ENCODE measurements around the gene ZRANB1. TPM values are rescaled to one million over a fixed set of nuclear protein-coding genes. Genes with fewer than 3 reads are reported as not detected.

The ZRANB1 gene
- total RNA-seq, 2 experiments from 2014 or later: 9.5 to 10.1 TPM

DNA sequence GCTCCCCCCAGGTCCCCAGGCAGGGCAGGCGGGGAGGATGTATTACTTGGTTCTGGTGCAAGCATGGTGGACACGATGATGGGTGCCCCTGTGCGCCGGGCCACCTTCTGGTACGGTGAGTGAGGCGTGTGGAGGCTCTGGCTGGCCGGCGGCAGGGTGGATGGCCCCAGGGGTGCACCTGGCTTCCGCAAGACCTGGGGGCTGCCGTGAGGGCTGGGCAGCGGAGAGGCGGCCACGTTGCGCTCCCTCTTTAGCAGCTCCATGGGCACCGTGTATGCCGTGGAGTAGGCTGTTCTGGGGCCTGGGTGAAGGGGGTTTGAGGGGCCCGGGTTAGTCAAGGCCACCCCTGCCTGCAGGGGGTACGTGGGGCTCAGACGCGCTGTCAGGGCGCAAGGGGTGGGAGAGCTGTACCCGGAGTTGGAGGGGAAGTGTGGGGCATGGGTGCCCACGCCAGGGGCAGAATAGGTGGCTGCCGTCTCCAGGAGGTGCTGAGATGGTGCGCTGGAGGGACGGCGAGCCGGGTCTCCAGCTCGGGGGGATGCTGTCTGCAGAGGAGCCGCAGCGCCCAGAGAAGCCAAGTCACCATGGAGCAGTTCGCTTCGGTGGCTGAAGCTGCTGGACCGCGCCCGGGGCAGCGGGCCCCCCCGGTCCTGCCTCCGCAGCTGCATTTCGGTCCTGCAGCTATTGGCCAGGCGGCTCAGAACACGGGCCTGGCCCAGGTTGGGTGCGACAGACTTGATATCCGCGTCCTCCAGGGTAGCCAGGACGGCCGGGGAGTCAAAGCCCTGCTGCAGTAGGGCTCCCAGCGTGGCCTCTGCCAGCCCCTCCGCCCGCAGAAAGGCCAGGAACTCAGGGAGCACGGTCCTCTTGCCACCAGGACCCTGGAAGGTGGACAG, 84.4 kb downstream of the ZRANB1 start:
- intact Hi-C loops (cut with micrococcal nuclease): no loop called here
- CTCF ChIA-PET: interaction anchor here (1.1 kb wide), 1 partner anchor 20 kb away, joined by 3 read pairs; no protein-coding TSS in a partner anchor
- POLR2A ChIA-PET: no interaction called here
- H3K27ac Mint-ChIP-seq: no peak overlapping the region
- H3K4me1 Mint-ChIP-seq (ENCODE audit: low read depth): no peaks in the 10 kb centered on the region
- no peaks in the 10 kb centered on the region for H3K27me3 Mint-ChIP-seq
- ATAC-seq: no peak
- no peaks in the 10 kb centered on the region for H3K9me3 Mint-ChIP-seq
- no peak for DNase-seq
- no peak overlapping the region for H3K4me3 Mint-ChIP-seq
- TF ChIP-seq, protein P1, sequence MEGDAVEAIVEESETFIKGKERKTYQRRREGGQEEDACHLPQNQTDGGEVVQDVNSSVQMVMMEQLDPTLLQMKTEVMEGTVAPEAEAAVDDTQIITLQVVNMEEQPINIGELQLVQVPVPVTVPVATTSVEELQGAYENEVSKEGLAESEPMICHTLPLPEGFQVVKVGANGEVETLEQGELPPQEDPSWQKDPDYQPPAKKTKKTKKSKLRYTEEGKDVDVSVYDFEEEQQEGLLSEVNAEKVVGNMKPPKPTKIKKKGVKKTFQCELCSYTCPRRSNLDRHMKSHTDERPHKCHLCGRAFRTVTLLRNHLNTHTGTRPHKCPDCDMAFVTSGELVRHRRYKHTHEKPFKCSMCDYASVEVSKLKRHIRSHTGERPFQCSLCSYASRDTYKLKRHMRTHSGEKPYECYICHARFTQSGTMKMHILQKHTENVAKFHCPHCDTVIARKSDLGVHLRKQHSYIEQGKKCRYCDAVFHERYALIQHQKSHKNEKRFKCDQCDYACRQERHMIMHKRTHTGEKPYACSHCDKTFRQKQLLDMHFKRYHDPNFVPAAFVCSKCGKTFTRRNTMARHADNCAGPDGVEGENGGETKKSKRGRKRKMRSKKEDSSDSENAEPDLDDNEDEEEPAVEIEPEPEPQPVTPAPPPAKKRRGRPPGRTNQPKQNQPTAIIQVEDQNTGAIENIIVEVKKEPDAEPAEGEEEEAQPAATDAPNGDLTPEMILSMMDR (IDR thresholded peaks at IDR 0.05): no peak
- no peaks in the 10 kb centered on the region for H3K36me3 Mint-ChIP-seq (ENCODE audit: low read depth)

DNA sequence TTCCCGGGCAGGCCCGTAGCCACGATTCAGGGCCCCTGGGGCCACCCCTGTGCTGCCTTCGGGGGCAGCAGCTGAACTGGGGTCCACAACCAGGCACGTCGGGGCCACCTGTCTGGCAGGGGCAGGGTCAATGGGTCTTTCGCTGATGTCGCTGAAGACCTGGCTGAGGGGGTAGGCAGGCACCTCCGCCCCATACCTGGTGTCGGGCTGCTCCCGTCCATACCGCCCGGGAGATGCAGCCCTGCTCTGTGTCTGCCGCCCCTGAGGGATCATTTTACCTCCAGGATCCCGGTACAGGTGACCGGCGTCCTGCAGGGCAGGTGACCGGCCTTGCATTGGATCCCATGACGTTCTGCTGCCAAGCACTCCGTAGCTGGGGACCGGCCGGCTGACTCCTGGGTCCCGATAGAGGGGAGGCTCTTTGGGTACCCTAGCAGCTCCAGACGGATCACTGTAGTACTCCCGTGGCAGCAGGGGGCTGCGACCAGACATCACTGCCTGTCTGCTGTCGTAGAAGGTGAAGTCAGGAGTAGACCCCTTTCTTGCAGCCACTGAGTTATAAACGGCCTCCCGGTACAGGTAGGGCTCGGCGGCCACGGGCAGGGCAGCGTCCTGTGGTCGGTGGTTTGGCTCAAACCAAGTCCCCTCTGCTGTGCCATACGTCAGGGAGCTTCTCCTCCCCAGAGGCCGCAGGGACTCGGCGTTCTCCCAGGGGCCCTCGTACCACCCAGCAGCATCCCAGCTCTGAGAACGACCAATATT, 85.2 kb downstream of the ZRANB1 start:
- TF ChIP-seq, protein P1 (IDR thresholded peaks at IDR 0.05): no peak
- no peaks in the 10 kb centered on the region for H3K9me3 Mint-ChIP-seq
- ChIA-PET CTCF (interaction anchor here (1.0 kb wide), 1 partner anchor 21 kb away, joined by 3 read pairs; no protein-coding TSS in a partner anchor), POLR2A (no interaction called here)
- no peaks in the 10 kb centered on the region for H3K4me1 Mint-ChIP-seq (ENCODE audit: low read depth)
- ATAC-seq: no peak
- no peaks in the 10 kb centered on the region for H3K27me3 Mint-ChIP-seq
- H3K36me3 Mint-ChIP-seq (ENCODE audit: low read depth): no peaks in the 10 kb centered on the region
- no peak overlapping the region for H3K4me3 Mint-ChIP-seq
- intact Hi-C loops (cut with micrococcal nuclease): no loop called here
- DNase-seq: no peak
- no peak overlapping the region for H3K27ac Mint-ChIP-seq

DNA sequence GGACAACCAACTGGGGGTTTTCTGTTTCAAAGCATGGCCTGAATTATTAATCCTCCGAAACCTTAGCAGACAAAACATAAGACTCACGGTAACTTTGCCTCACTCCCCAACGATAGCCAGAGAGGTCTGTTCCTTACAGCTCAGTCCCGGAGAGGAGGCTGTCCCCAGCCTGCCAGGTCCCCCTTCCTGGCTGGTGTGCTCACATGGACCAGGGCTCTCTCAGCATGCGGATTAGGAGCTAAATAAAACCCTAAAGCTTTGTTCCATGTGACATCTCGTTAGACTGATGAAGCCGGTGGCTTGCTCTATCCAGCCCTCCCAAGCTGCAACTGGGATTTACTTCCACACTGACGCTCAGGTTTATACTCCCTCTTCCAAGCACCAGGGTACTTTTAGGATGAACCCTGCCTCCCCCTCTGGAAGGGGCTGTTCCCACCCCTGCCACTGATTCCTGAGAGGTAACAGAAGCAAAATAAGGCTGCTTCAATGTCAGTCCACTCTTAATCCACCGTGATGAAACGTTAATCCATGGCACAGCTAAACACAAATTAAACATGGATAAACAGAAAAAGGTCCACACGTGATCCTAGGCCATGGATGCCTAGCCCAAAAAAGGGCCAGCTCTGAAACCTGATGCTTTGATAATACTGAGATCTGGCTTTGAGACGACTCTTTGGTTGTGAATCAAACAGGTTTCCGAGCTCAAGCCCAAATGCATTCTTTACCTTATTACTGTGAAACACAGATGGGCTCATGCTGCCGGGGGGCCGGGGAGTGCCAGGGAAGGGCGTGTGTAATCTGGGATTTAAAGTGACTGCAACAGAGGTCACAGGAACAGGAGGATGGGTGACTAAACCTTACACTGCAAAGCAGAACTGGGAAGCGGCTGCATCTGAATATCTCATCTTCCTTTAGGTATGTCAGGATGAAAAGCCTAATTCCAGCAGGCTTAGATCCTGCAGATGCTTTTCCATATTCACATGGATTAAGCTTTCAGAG, 86.2 kb downstream of the ZRANB1 start:
- no peak for ATAC-seq
- no peaks in the 10 kb centered on the region for H3K27me3 Mint-ChIP-seq

DNA sequence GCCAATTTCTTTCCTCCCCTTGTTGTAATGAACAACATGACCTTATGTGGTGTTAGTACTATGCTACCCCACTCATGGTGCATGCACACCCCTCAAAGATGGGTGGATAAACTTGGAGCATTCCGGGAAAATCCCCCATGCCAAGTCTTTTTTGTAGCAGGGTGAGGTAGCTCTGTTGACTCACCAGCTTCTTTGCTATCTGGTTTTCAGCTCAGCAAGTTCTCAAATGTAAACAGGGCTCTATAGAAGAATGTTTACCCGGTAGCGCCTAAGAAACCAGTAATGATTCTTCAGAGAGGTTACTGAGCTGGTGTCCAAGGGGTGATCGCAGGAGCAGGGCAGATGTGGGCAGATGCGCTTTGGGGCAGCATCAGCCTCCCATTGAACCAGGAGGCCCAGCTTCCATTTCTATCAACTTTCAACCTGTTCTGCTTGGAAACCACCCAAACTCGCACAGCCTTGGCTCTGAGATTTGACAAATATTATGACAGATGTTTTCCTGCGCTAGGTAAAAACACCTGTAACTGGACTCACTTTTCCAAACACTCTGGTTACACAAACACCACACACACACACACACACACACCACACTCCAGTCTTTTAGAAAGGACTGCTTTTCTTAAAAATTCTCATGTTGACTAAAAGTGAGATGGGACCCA, 87.8 kb downstream of the ZRANB1 start:
- H3K27me3 Mint-ChIP-seq: no peaks in the 10 kb centered on the region
- ChIA-PET POLR2A (no interaction called here), CTCF (no interaction called here)
- TF ChIP-seq, protein P1 (IDR thresholded peaks at IDR 0.05): no peak
- no peaks in the 10 kb centered on the region for H3K9me3 Mint-ChIP-seq
- no peaks in the 10 kb centered on the region for H3K4me1 Mint-ChIP-seq (ENCODE audit: low read depth)
- H3K4me3 Mint-ChIP-seq: no peak overlapping the region
- no peak for ATAC-seq
- intact Hi-C loops (cut with micrococcal nuclease): no loop called here
- no peak overlapping the region for H3K27ac Mint-ChIP-seq
- no peak for DNase-seq
- H3K36me3 Mint-ChIP-seq (ENCODE audit: low read depth): no peaks in the 10 kb centered on the region

More for the DNA sequence above, 86.2 kb downstream of the ZRANB1 start:
- DNase-seq: no peak
- intact Hi-C loops (cut with micrococcal nuclease): no loop called here
- Mint-ChIP-seq H3K4me1 (ENCODE audit: low read depth) (no peaks in the 10 kb centered on the region), H3K36me3 (ENCODE audit: low read depth) (no peaks in the 10 kb centered on the region), H3K9me3 (no peaks in the 10 kb centered on the region), H3K27ac (no peak overlapping the region), H3K4me3 (no peak overlapping the region)
- TF ChIP-seq, protein P1 (IDR thresholded peaks at IDR 0.05): no peak
- POLR2A ChIA-PET: interaction anchor here (0.7 kb wide), 1 partner anchor 12 kb away, joined by 3 read pairs; no protein-coding TSS in a partner anchor
- CTCF ChIA-PET: interaction anchor here (1.0 kb wide), 1 partner anchor 20 kb away, joined by 3 read pairs; no protein-coding TSS in a partner anchor
